ENCODE results near the gene NARF.

DNA sequence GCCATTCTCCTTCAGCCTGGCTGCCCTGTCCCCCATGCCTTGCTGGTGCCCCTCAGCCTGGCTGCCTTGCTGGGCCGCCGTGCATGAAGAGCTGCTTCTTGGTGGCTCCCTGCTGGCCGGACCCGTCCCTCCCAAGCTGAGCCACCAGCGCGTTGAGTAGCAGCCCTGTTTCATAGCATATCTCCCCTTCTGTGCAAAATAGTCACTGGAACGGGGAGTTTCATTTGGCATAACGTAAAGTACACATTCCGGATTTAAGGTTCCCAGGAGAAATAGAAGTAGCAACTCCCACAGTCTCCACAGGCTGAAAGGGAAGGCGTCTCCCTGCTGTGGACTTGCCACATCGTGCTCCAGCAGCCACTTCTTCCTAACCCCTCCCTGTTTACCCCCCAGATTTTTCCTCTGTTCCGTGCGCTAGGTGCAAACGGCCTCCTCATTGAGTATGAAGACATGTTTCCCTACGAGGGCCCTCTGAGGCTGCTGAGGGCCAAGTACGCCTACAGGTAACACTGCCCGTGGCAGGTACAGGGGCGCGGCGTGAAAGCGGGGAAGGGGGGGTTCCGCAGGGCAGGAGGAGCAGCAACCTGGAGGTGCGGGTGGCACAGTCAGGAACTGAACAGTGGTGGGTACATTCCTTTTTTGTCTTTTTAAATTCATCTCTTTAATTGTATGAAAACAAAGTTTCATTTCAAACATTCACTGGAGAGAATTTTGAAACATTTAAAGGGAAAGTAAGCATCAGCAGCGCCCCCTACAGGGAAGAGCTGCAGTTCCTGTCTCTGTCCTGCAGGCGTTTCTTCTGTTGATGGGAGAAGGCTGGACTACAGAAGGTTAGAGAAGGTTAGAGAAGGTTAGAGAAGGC lies 34.3 kb upstream of the NARF start:
- TF ChIP-seq TEAD4 (IDR thresholded peaks at IDR 0.05; ENCODE audit: borderline replicate concordance, insufficient read depth) (no peak), CTCF (IDR thresholded peaks at IDR 0.05) (peak; percentile 83), SIN3A (IDR thresholded peaks at IDR 0.05; ENCODE audit: borderline replicate concordance, low read depth, low read length) (no peak), ZBTB33 (IDR thresholded peaks at IDR 0.05; ENCODE audit: borderline replicate concordance, low read depth) (no peak)
